ENCODE data around the gene CRABP1.

DNA sequence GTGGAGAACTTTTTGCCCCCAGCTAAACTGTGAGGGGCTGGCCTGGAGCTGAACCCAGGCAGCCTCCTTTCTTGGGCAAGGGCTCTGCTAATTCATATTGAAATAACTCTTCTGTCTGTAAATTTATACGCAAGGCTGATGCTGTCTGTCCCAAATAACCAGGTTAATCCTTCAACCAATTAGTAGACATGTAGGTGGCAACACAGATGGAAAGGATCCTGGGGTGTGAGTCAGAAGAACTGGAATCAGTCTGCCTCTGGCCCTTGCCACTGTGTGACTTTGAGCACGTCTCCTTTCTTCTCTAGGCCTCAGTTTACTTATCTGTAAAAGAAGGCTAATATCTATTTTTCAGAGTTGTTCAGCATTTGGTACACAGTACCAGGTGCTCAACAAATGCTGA, 49.6 kb downstream of the CRABP1 start:
- TF ChIP-seq, protein P1, sequence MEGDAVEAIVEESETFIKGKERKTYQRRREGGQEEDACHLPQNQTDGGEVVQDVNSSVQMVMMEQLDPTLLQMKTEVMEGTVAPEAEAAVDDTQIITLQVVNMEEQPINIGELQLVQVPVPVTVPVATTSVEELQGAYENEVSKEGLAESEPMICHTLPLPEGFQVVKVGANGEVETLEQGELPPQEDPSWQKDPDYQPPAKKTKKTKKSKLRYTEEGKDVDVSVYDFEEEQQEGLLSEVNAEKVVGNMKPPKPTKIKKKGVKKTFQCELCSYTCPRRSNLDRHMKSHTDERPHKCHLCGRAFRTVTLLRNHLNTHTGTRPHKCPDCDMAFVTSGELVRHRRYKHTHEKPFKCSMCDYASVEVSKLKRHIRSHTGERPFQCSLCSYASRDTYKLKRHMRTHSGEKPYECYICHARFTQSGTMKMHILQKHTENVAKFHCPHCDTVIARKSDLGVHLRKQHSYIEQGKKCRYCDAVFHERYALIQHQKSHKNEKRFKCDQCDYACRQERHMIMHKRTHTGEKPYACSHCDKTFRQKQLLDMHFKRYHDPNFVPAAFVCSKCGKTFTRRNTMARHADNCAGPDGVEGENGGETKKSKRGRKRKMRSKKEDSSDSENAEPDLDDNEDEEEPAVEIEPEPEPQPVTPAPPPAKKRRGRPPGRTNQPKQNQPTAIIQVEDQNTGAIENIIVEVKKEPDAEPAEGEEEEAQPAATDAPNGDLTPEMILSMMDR (IDR thresholded peaks at IDR 0.05) = no peak
- TF ChIP-seq POLR2A (IDR thresholded peaks at IDR 0.05) (no peak), EP300 (IDR thresholded peaks at IDR 0.05) (no peak)

Data from ovary (tissue), 3 donors.